Spleen (tissue), 11 donors: ENCODE measurements around the gene RAB12. TPM values are rescaled to one million over a fixed set of nuclear protein-coding genes. Genes with fewer than 3 reads are reported as not detected.
"Not testable (repeated sequence)": the region's sequence is repeated elsewhere in the genome, so short reads cannot be mapped to it uniquely, and the experiment has no call there.

ENCODE experiments used
- DNase-seq: peaks from one replicate; pipeline ENCODE4 v3.0.0-alpha.2; 2020
- H3K27ac ChIP-seq, 8 donors: fragments of 200-600 bp; sonication (generic) in 7 of 8; 1 replicate in 4 of 8; 2 replicates in 4 of 8; pipeline versions ENCODE4 v1.5.0 to v1.8.0; 2016 to 2021; ENCODE audit warnings: inconsistent platforms in 4 of 8, mild to moderate bottlenecking in 4 of 8, moderate library complexity in 1 of 8
- H3K27me3 ChIP-seq, 7 donors: fragments of 200-600 bp; sonication (generic) in 6 of 7; replicated peaks in 1 of 7; 1 replicate in 4 of 7; 2 replicates in 3 of 7; pipeline versions ENCODE4 v1.5.0 to v1.8.0; 2016 to 2021; ENCODE audit warnings: inconsistent platforms in 3 of 7, mild to moderate bottlenecking in 1 of 7
- H3K36me3 ChIP-seq, 6 donors: fragments of 200-600 bp; sonication (generic) in 5 of 6; 1 replicate in 4 of 6; 2 replicates in 2 of 6; pipeline versions ENCODE4 v1.5.0 to v1.8.0; 2016 to 2021; ENCODE audit warnings: inconsistent platforms in 2 of 6
- H3K4me1 ChIP-seq, 6 donors: fragments of 200-600 bp; sonication (generic) in 5 of 6; 1 replicate in 3 of 6; 2 replicates in 3 of 6; pipeline versions ENCODE4 v1.5.0 to v1.8.0; 2016 to 2021; ENCODE audit warnings: inconsistent platforms in 3 of 6
- H3K4me3 ChIP-seq, 8 donors: fragments of 200-600 bp; sonication (generic) in 7 of 8; 1 replicate in 4 of 8; 2 replicates in 4 of 8; pipeline versions ENCODE4 v1.5.0 to v1.8.0; 2016 to 2021; ENCODE audit warnings: inconsistent platforms in 4 of 8, mild to moderate bottlenecking in 4 of 8, moderate library complexity in 2 of 8
- H3K9me3 ChIP-seq, 8 donors: fragments of 200-600 bp; sonication (generic) in 7 of 8; 1 replicate in 4 of 8; 2 replicates in 4 of 8; pipeline versions ENCODE4 v1.5.0 to v1.8.0; 2016 to 2021; ENCODE audit warnings: inconsistent platforms in 4 of 8
- POLR2A ChIP-seq, 3 donors: fragments of 450-650 bp; IDR thresholded peaks; one replicate each; pipeline ENCODE4 v1.5.1; 2017; ENCODE audit warnings: antibody characterized with exemption in 3 of 3, mild to moderate bottlenecking in 1 of 3
- POLR2AphosphoS5 ChIP-seq, 3 donors: sonication (generic); formaldehyde crosslinking; IDR thresholded peaks; one replicate each; pipeline ENCODE4 v1.5.1; 2017; ENCODE audit warnings: antibody characterized with exemption in 3 of 3
- WGBS, 5 donors: extraction: QIAGEN DNeasy Blood & Tissue Kit in 3 of 5; methylation state at CpG; one replicate each; pipeline versions ENCODE4 v1.1.5 to v1.1.7; 2013 to 2018; 5-methylcytosine and 5-hydroxymethylcytosine counted together
- intact Hi-C: fragments of 100-400 bp; cut with DNase I; formaldehyde crosslinking; loops from one replicate; pipeline ENCODE4 v1.15.0; 2023; ENCODE audit warnings: low total_unique reads
- polyA plus RNA-seq, 3 donors: library from polyadenylated mRNA; stranded (reverse); fragments of 200-250 nt; gene quantifications; one replicate each; pipeline ENCODE4 v1.2.1, GENCODE V29; 2013
- total RNA-seq, 7 donors: library from RNA; depleted of rRNA in 3 of 7; stranded (reverse); fragments of >200 nt in 3 of 7; fragmentation: NEBNext Ultra II Directional in 4 of 7; extraction: Animal tissue kit (Norgen Biotek cat#: 25700) in 4 of 7; gene quantifications; one replicate each; pipeline versions ENCODE4 v1.1.0 to v1.2.1, GENCODE V29; 2016 to 2021
- TF ChIP-seq, protein P1 (sequence below), 11 experiments: fragments of 200-600 bp in 7 of 11; fragments of 450-650 bp in 4 of 11; sonication (generic) in 4 of 11; IDR thresholded peaks in 8 of 11; conservative IDR thresholded peaks in 3 of 11; 1 replicate in 7 of 11; 2 replicates in 4 of 11; pipeline versions ENCODE4 v1.4.0 to v1.8.0; 2016 to 2021; ENCODE audit warnings: antibody characterized with exemption in 11 of 11, inconsistent platforms in 4 of 11, mild to moderate bottlenecking in 1 of 11
- donor health status: healthy with polysubstance abuse.
- donor health status: DM: no; HTN: no; CAD: no; lungs with moderate emphysema.
- donor health status: DM: no; HTN: no; CAD: no.
- donor health status: Bipolar disorder and iron deficiency.
- donor health status: healthy.
- donor health status: DM: no; HTN: no; CAD: no.
- donor health status: DM: yes; HTN: yes; CAD: no.

Gene RAB12
- total and polyA plus RNA-seq, 10 donors, result 26.0 to 56.5 (median 41.3) TPM

- H3K4me1 ChIP-seq, result no peaks in the 10 kb centered on the region
- WGBS, 5 donors, result 44 to 59% (median 52%) methylated on average over 3 of the region's 3 CpGs
- peaks cover 0 to 6% (median 0%) of the 10 kb centered on the region in 7 donors for H3K27me3 ChIP-seq
- DNase-seq, result no peak
- TF ChIP-seq POLR2A (IDR thresholded peaks at IDR 0.05) (no peak), POLR2AphosphoS5 (IDR thresholded peaks at IDR 0.05) (no peak)
- TF ChIP-seq, protein P1, sequence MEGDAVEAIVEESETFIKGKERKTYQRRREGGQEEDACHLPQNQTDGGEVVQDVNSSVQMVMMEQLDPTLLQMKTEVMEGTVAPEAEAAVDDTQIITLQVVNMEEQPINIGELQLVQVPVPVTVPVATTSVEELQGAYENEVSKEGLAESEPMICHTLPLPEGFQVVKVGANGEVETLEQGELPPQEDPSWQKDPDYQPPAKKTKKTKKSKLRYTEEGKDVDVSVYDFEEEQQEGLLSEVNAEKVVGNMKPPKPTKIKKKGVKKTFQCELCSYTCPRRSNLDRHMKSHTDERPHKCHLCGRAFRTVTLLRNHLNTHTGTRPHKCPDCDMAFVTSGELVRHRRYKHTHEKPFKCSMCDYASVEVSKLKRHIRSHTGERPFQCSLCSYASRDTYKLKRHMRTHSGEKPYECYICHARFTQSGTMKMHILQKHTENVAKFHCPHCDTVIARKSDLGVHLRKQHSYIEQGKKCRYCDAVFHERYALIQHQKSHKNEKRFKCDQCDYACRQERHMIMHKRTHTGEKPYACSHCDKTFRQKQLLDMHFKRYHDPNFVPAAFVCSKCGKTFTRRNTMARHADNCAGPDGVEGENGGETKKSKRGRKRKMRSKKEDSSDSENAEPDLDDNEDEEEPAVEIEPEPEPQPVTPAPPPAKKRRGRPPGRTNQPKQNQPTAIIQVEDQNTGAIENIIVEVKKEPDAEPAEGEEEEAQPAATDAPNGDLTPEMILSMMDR (IDR thresholded peaks at IDR 0.05 in 8 of 11, conservative IDR thresholded peaks at IDR 0.05 in 3 of 11), result no peak
- H3K36me3 ChIP-seq, result peaks cover 0 to 35% (median 19%) of the 10 kb centered on the region in 6 donors
- no peak overlapping the region for H3K27ac ChIP-seq
- H3K9me3 ChIP-seq, result no peaks in the 10 kb centered on the region
- intact Hi-C loops, result no loop called here
- H3K4me3 ChIP-seq, result no peak overlapping the region
Observed at GRCh38 chr18:8643326-8643878, 34.2 kb downstream of the RAB12 start.

DNA sequence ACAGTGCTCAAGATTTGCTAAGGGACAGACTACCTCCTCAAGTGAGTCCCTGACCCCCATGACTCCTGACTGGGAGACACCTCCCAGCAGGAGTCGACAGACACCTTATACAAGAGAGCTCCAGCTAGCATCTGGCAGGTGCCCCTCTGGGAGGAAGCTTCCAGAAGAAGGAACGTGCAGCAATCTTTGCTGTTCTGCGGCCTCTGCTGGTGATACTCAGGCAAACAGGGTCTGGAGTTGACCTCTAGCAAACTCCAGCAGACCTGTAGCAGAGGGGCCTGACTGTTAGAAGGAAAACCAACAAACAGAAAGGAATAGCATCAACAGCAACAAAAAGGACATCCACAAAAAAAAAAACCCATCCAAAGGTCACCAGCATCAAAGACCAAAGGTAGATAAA, 38.1 kb downstream of the RAB12 start:
- H3K4me1 ChIP-seq, H3K27me3 ChIP-seq, H3K4me3 ChIP-seq, DNase-seq, H3K36me3 ChIP-seq, intact Hi-C loops, H3K9me3 ChIP-seq, H3K27ac ChIP-seq: not testable (repeated sequence)
- 76 to 98% (median 81%) methylated on average over 3 of the region's 3 CpGs for WGBS, 5 donors

- H3K36me3 ChIP-seq, intact Hi-C loops, DNase-seq, H3K9me3 ChIP-seq, H3K4me3 ChIP-seq, H3K4me1 ChIP-seq, H3K27ac ChIP-seq, H3K27me3 ChIP-seq: not testable (repeated sequence)
- 83 to 93% (median 89%) methylated on average over 7 of the region's 7 CpGs for WGBS, 5 donors
Observed at GRCh38 chr18:8651478-8652261, 42.4 kb downstream of the RAB12 start.

DNA sequence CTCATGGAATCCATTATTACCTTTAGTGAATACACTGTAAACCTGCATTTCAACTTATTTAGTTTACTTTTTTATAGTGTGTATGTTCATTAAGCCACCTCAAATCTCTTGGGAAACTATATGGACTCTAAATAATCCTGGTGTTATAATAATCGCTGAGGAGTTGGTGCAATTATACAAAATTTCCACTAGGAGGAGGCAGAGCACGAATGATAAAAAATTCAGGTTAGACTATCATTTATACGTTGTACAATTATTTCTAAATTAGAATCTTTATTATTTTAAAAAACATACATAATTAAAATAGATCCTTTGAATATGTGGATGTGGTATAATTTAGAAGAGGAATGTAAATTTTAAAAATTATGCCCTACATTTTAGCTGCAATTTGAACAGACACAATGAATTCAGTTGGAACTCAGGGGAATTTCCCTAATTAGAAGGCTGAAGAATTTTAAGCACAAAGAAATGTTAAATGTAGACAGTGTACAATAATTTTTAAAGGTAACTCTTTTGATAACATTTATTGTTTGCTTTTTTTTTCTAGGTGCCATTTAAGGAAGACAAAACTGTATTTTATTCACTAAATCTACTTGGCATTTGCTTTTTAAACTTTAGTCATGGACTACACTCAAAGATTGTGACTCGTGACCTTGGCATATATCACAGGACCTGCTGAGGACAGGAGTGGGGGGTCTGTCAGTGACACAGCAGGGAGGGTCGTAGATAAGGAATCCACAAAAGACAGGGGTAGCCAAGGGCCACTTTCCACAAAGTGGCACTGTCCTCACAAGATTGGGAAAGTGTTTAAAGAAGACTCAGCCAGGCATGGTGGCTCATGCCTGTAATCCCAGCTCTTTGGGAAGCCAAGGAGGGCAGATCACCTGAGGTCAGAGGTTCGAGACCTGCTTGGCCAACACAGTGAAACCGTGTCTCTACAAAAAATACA, 45.5 kb downstream of the RAB12 start:
- H3K36me3 ChIP-seq, result no peaks in the 10 kb centered on the region
- intact Hi-C loops, result no loop called here
- no peak overlapping the region for H3K27ac ChIP-seq
- H3K4me3 ChIP-seq, result no peak overlapping the region
- H3K4me1 ChIP-seq, result peaks cover 0 to 5% (median 0%) of the 10 kb centered on the region in 6 donors
- TF ChIP-seq POLR2AphosphoS5 (IDR thresholded peaks at IDR 0.05) (no peak), POLR2A (IDR thresholded peaks at IDR 0.05) (no peak)
- TF ChIP-seq, protein P1 (IDR thresholded peaks at IDR 0.05 in 8 of 11, conservative IDR thresholded peaks at IDR 0.05 in 3 of 11), result peak; percentile 53 to 76 (median 70)
- DNase-seq, result no peak
- 40 to 46% (median 43%) methylated on average over 7 of the region's 7 CpGs for WGBS, 5 donors
- peaks cover 0 to 3% (median 0%) of the 10 kb centered on the region in 7 donors for H3K27me3 ChIP-seq
- H3K9me3 ChIP-seq, result peaks cover 0 to 8% (median 0%) of the 10 kb centered on the region in 8 donors
